ENCODE data around the gene ARSK. TPM values are rescaled to one million over a fixed set of nuclear protein-coding genes. Genes with fewer than 3 reads are reported as not detected.

ARSK gene
- total and polyA plus RNA-seq, 2 of the 13 experiments (the other 11 are each of a cell fraction or from before 2014, with no cell fraction given), result 7.9 TPM

DNA sequence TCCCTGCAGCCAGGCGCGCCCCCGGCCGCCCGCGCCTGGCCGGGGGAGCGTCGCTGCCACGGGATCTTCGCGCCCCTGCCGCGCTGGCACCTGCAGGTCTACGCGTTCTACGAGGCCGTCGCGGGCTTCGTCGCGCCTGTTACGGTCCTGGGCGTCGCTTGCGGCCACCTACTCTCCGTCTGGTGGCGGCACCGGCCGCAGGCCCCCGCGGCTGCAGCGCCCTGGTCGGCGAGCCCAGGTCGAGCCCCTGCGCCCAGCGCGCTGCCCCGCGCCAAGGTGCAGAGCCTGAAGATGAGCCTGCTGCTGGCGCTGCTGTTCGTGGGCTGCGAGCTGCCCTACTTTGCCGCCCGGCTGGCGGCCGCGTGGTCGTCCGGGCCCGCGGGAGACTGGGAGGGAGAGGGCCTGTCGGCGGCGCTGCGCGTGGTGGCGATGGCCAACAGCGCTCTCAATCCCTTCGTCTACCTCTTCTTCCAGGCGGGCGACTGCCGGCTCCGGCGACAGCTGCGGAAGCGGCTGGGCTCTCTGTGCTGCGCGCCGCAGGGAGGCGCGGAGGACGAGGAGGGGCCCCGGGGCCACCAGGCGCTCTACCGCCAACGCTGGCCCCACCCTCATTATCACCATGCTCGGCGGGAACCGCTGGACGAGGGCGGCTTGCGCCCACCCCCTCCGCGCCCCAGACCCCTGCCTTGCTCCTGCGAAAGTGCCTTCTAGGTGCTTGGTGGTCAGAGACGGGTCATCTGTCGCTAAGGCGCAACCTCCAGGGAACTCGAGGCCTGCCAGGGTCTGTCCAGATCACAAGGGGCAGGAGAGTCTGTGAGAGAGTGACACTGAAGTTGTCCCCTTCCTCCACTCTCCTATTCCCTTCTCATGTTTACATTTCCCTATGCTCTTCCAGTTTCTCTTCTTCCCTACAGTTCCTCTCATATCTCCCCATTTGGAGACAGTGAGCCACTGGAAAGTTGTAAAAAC lies 66.3 kb downstream of the ARSK start (continued):
- TF ChIP-seq RXRA (CRISPR knock-in tag; IDR thresholded peaks at IDR 0.05) (peak; percentile 29; the same call in 1 of the 2 replicates), HDAC6 (IDR thresholded peaks at IDR 0.05; ENCODE audit: low read depth, low read length) (no peak), KDM2A (CRISPR knock-in tag; IDR thresholded peaks at IDR 0.05; ENCODE audit: borderline replicate concordance, low read depth) (no peak; the same call in 1 of the 2 replicates), ARNT (IDR thresholded peaks at IDR 0.05) (no peak), MEIS1 (CRISPR knock-in tag; IDR thresholded peaks at IDR 0.05; ENCODE audit: borderline replicate concordance) (no peak), SNRNP70 (IDR thresholded peaks at IDR 0.05; ENCODE audit: low read depth, low read length) (no peak)
- TF ChIP-seq, protein P1, sequence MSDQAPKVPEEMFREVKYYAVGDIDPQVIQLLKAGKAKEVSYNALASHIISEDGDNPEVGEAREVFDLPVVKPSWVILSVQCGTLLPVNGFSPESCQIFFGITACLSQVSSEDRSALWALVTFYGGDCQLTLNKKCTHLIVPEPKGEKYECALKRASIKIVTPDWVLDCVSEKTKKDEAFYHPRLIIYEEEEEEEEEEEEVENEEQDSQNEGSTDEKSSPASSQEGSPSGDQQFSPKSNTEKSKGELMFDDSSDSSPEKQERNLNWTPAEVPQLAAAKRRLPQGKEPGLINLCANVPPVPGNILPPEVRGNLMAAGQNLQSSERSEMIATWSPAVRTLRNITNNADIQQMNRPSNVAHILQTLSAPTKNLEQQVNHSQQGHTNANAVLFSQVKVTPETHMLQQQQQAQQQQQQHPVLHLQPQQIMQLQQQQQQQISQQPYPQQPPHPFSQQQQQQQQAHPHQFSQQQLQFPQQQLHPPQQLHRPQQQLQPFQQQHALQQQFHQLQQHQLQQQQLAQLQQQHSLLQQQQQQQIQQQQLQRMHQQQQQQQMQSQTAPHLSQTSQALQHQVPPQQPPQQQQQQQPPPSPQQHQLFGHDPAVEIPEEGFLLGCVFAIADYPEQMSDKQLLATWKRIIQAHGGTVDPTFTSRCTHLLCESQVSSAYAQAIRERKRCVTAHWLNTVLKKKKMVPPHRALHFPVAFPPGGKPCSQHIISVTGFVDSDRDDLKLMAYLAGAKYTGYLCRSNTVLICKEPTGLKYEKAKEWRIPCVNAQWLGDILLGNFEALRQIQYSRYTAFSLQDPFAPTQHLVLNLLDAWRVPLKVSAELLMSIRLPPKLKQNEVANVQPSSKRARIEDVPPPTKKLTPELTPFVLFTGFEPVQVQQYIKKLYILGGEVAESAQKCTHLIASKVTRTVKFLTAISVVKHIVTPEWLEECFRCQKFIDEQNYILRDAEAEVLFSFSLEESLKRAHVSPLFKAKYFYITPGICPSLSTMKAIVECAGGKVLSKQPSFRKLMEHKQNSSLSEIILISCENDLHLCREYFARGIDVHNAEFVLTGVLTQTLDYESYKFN (CRISPR knock-in tag; conservative IDR thresholded peaks at IDR 0.05), result no peak
- TF ChIP-seq, protein P2, sequence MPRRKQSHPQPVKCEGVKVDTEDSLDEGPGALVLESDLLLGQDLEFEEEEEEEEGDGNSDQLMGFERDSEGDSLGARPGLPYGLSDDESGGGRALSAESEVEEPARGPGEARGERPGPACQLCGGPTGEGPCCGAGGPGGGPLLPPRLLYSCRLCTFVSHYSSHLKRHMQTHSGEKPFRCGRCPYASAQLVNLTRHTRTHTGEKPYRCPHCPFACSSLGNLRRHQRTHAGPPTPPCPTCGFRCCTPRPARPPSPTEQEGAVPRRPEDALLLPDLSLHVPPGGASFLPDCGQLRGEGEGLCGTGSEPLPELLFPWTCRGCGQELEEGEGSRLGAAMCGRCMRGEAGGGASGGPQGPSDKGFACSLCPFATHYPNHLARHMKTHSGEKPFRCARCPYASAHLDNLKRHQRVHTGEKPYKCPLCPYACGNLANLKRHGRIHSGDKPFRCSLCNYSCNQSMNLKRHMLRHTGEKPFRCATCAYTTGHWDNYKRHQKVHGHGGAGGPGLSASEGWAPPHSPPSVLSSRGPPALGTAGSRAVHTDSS (CRISPR knock-in tag; conservative IDR thresholded peaks at IDR 0.05), result no peak
- TF ChIP-seq, protein P3, sequence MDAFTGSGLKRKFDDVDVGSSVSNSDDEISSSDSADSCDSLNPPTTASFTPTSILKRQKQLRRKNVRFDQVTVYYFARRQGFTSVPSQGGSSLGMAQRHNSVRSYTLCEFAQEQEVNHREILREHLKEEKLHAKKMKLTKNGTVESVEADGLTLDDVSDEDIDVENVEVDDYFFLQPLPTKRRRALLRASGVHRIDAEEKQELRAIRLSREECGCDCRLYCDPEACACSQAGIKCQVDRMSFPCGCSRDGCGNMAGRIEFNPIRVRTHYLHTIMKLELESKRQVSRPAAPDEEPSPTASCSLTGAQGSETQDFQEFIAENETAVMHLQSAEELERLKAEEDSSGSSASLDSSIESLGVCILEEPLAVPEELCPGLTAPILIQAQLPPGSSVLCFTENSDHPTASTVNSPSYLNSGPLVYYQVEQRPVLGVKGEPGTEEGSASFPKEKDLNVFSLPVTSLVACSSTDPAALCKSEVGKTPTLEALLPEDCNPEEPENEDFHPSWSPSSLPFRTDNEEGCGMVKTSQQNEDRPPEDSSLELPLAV (CRISPR knock-in tag; conservative IDR thresholded peaks at IDR 0.05; ENCODE audit: low read depth), result no peak
- TF ChIP-seq, protein P4, sequence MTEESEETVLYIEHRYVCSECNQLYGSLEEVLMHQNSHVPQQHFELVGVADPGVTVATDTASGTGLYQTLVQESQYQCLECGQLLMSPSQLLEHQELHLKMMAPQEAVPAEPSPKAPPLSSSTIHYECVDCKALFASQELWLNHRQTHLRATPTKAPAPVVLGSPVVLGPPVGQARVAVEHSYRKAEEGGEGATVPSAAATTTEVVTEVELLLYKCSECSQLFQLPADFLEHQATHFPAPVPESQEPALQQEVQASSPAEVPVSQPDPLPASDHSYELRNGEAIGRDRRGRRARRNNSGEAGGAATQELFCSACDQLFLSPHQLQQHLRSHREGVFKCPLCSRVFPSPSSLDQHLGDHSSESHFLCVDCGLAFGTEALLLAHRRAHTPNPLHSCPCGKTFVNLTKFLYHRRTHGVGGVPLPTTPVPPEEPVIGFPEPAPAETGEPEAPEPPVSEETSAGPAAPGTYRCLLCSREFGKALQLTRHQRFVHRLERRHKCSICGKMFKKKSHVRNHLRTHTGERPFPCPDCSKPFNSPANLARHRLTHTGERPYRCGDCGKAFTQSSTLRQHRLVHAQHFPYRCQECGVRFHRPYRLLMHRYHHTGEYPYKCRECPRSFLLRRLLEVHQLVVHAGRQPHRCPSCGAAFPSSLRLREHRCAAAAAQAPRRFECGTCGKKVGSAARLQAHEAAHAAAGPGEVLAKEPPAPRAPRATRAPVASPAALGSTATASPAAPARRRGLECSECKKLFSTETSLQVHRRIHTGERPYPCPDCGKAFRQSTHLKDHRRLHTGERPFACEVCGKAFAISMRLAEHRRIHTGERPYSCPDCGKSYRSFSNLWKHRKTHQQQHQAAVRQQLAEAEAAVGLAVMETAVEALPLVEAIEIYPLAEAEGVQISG (CRISPR knock-in tag; IDR thresholded peaks at IDR 0.05), result peak; percentile 46; the same call in 1 of the 2 replicates
- TF ChIP-seq, protein P5, sequence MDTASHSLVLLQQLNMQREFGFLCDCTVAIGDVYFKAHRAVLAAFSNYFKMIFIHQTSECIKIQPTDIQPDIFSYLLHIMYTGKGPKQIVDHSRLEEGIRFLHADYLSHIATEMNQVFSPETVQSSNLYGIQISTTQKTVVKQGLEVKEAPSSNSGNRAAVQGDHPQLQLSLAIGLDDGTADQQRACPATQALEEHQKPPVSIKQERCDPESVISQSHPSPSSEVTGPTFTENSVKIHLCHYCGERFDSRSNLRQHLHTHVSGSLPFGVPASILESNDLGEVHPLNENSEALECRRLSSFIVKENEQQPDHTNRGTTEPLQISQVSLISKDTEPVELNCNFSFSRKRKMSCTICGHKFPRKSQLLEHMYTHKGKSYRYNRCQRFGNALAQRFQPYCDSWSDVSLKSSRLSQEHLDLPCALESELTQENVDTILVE (CRISPR knock-in tag; IDR thresholded peaks at IDR 0.05), result no peak
- TF ChIP-seq, protein P6, sequence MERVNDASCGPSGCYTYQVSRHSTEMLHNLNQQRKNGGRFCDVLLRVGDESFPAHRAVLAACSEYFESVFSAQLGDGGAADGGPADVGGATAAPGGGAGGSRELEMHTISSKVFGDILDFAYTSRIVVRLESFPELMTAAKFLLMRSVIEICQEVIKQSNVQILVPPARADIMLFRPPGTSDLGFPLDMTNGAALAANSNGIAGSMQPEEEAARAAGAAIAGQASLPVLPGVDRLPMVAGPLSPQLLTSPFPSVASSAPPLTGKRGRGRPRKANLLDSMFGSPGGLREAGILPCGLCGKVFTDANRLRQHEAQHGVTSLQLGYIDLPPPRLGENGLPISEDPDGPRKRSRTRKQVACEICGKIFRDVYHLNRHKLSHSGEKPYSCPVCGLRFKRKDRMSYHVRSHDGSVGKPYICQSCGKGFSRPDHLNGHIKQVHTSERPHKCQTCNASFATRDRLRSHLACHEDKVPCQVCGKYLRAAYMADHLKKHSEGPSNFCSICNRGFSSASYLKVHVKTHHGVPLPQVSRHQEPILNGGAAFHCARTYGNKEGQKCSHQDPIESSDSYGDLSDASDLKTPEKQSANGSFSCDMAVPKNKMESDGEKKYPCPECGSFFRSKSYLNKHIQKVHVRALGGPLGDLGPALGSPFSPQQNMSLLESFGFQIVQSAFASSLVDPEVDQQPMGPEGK (CRISPR knock-in tag; IDR thresholded peaks at IDR 0.05), result no peak

Data from HepG2 (cell line).